IMR-90 (cell line): ENCODE results near the gene SLC37A3. TPM values are rescaled to one million over a fixed set of nuclear protein-coding genes. Genes with fewer than 3 reads are reported as not detected.

Experiments used
- ATAC-seq: fragments of 200-7000 bp; cut with Tn5 transposase; 2 replicates; pipeline ENCODE4 v1.9.1; 2020; ENCODE audit warnings: low read depth, mild to moderate bottlenecking, moderate library complexity
- BruUV-seq: library from RNA; stranded (reverse); fragments of 400-500 nt; replicated peaks from 2 replicates; lab custom pipeline; 2021; lab: Mats Ljungman, UMichigan
- CTCF ChIA-PET: fragments of 300-600 bp; formaldehyde crosslinking; extraction: SDS; loops from one replicate; lab custom pipeline; 2021; ENCODE audit warnings: antibody characterized with exemption; lab: Yijun Ruan, JAX
- POLR2A ChIA-PET: fragments of 300-600 bp; sonication (Branson Sonifier 250); formaldehyde crosslinking; loops from one replicate; lab custom pipeline; 2022; ENCODE audit warnings: antibody characterized with exemption; ENCODE audit not compliant: unreplicated experiment; lab: Charles Lee
- DNase-seq: peaks from one replicate; pipeline ENCODE4 v3.0.0; 2013
- H2AFZ ChIP-seq: replicated peaks from 2 replicates; pipeline ENCODE3; 2013; ENCODE audit warnings: low read length, mild to moderate bottlenecking; ENCODE audit not compliant: poor library complexity
- H2AK5ac ChIP-seq: 2 replicates; pipeline ENCODE4 v1.6.1; 2013; ENCODE audit warnings: low read depth, low read length, inconsistent platforms
- H2AK9ac ChIP-seq: replicated peaks from 2 replicates; pipeline ENCODE3; 2013; ENCODE audit warnings: mild to moderate bottlenecking, low read depth, low read length, moderate library complexity; ENCODE audit not compliant: poor library complexity
- H2BK120ac ChIP-seq: 2 replicates; pipeline ENCODE4 v1.6.1; 2013; ENCODE audit warnings: low read depth, low read length, inconsistent platforms
- H2BK15ac ChIP-seq: 3 replicates; pipeline ENCODE4 v1.6.1; 2013; ENCODE audit warnings: low read depth, low read length, inconsistent platforms
- H2BK20ac ChIP-seq: 2 replicates; pipeline ENCODE4 v1.6.1; 2013; ENCODE audit warnings: low read depth, mild to moderate bottlenecking, inconsistent platforms, low read length, moderate library complexity
- H2BK5ac ChIP-seq: 2 replicates; pipeline ENCODE4 v1.6.1; 2013; ENCODE audit warnings: mild to moderate bottlenecking, low read depth, low read length, inconsistent platforms; ENCODE audit not compliant: poor library complexity, severe bottlenecking
- H3K14ac ChIP-seq: replicated peaks from 2 replicates; pipeline ENCODE4 v1.6.1; 2013; ENCODE audit warnings: low read depth, low read length, inconsistent platforms
- H3K18ac ChIP-seq: 2 replicates; pipeline ENCODE4 v1.6.1; 2013; ENCODE audit warnings: low read depth, low read length, control low read depth
- H3K23ac ChIP-seq: 2 replicates; pipeline ENCODE4 v1.6.1; 2013; ENCODE audit warnings: low read depth, low read length, inconsistent platforms
- H3K27ac ChIP-seq: 2 replicates; pipeline ENCODE4 v1.5.1; 2013; ENCODE audit warnings: mild to moderate bottlenecking, control low read depth, low read length; ENCODE audit not compliant: insufficient read depth
- H3K27me3 ChIP-seq: 2 replicates; pipeline ENCODE4 v1.6.1; 2013; ENCODE audit warnings: low read length; ENCODE audit not compliant: control insufficient read depth, insufficient read depth
- H3K36me3 ChIP-seq: 2 replicates; pipeline ENCODE4 v1.6.1; 2013; ENCODE audit warnings: low read length, mixed read lengths; ENCODE audit not compliant: control insufficient read depth, insufficient read depth
- H3K4ac ChIP-seq: 2 replicates; pipeline ENCODE4 v1.6.1; 2013; ENCODE audit warnings: low read depth, low read length, inconsistent platforms
- H3K4me1 ChIP-seq: 2 replicates; pipeline ENCODE4 v1.6.1; 2013; ENCODE audit warnings: low read length, mixed read lengths; ENCODE audit not compliant: control insufficient read depth, insufficient read depth
- H3K4me2 ChIP-seq: 2 replicates; pipeline ENCODE4 v1.6.1; 2013; ENCODE audit warnings: low read depth, mild to moderate bottlenecking, control low read depth, low read length, moderate library complexity
- H3K4me3 ChIP-seq: 2 replicates; pipeline ENCODE4 v1.5.1; 2013; ENCODE audit warnings: low read depth, mild to moderate bottlenecking, control low read depth, low read length, moderate library complexity; ENCODE audit not compliant: insufficient read depth
- H3K56ac ChIP-seq: 2 replicates; pipeline ENCODE4 v1.6.1; 2013; ENCODE audit warnings: low read length, inconsistent platforms; ENCODE audit not compliant: insufficient read depth; ENCODE audit errors: extremely low read depth
- H3K79me1 ChIP-seq, 2 experiments: 2 replicates each; pipeline ENCODE4 v1.6.1; 2013; ENCODE audit warnings: low read length in 2 of 2, inconsistent platforms in 1 of 2, low read depth in 1 of 2
- H3K9ac ChIP-seq: 2 replicates; pipeline ENCODE4 v1.6.1; 2013; ENCODE audit warnings: low read depth, low read length, control low read depth
- H3K9me1 ChIP-seq: 2 replicates; pipeline ENCODE4 v1.6.1; 2013; ENCODE audit warnings: low read length, inconsistent platforms; ENCODE audit not compliant: insufficient read depth
- H3K9me3 ChIP-seq: 2 replicates; pipeline ENCODE4 v1.6.1; 2013; ENCODE audit warnings: low read length; ENCODE audit not compliant: control insufficient read depth, insufficient read depth
- H4K20me1 ChIP-seq: 2 replicates; pipeline ENCODE4 v1.6.1; 2013; ENCODE audit warnings: low read length, inconsistent platforms; ENCODE audit not compliant: insufficient read depth
- H4K5ac ChIP-seq: 2 replicates; pipeline ENCODE4 v1.6.1; 2013; ENCODE audit warnings: mild to moderate bottlenecking, low read depth, low read length, control low read depth
- H4K8ac ChIP-seq, 2 experiments: 2 replicates each; pipeline ENCODE4 v1.6.1; 2013; ENCODE audit warnings: low read depth in 2 of 2, low read length in 2 of 2, control low read depth in 1 of 2, inconsistent platforms in 1 of 2
- H4K91ac ChIP-seq: 2 replicates; pipeline ENCODE4 v1.6.1; 2013; ENCODE audit warnings: low read depth, low read length, inconsistent platforms; ENCODE audit not compliant: insufficient read depth
- BHLHE40 ChIP-seq: fragments of 150-350 bp; IDR thresholded peaks from 2 replicates; pipeline ENCODE4 v1.6.1; 2016; ENCODE audit warnings: mild to moderate bottlenecking, low read depth, low read length
- CEBPB ChIP-seq: IDR thresholded peaks from 2 replicates; pipeline ENCODE4 v1.6.1; 2012; ENCODE audit warnings: low read depth, low read length, improper control_type of control experiment
- CHD1 ChIP-seq: IDR thresholded peaks from 2 replicates; pipeline ENCODE4 v1.6.1; 2012; ENCODE audit warnings: low read depth, low read length, improper control_type of control experiment
- ELK1 ChIP-seq: fragments of 150-350 bp; IDR thresholded peaks from 2 replicates; pipeline ENCODE4 v1.6.1; 2016; ENCODE audit warnings: low read depth, mild to moderate bottlenecking, low read length, moderate library complexity, borderline replicate concordance
- FOS ChIP-seq: fragments of 150-350 bp; IDR thresholded peaks from 2 replicates; pipeline ENCODE4 v1.6.1; 2016; ENCODE audit warnings: low read depth, low read length
- MAFK ChIP-seq: IDR thresholded peaks from 2 replicates; pipeline ENCODE4 v1.6.1; 2012; ENCODE audit warnings: low read depth, low read length, improper control_type of control experiment
- MAZ ChIP-seq: IDR thresholded peaks from 2 replicates; pipeline ENCODE4 v1.6.1; 2012; ENCODE audit warnings: low read depth, mild to moderate bottlenecking, low read length, improper control_type of control experiment, moderate library complexity, borderline replicate concordance
- MXI1 ChIP-seq: IDR thresholded peaks from 2 replicates; pipeline ENCODE4 v1.6.1; 2012; ENCODE audit warnings: low read depth, mild to moderate bottlenecking, low read length, moderate library complexity, borderline replicate concordance
- NFE2L2 ChIP-seq: fragments of 150-350 bp; IDR thresholded peaks from 2 replicates; pipeline ENCODE4 v1.6.1; 2016; ENCODE audit warnings: low read depth, mild to moderate bottlenecking, low read length
- POLR2A ChIP-seq: IDR thresholded peaks from 2 replicates; pipeline ENCODE4 v1.6.1; 2012; ENCODE audit warnings: mild to moderate bottlenecking, low read depth, low read length
- RAD21 ChIP-seq: IDR thresholded peaks from 2 replicates; pipeline ENCODE4 v1.6.1; 2012; ENCODE audit warnings: low read length, improper control_type of control experiment
- RCOR1 ChIP-seq: IDR thresholded peaks from 2 replicates; pipeline ENCODE4 v1.6.1; 2012; ENCODE audit warnings: mild to moderate bottlenecking, low read length, improper control_type of control experiment; ENCODE audit not compliant: insufficient replicate concordance
- RFX5 ChIP-seq: IDR thresholded peaks from 2 replicates; pipeline ENCODE4 v1.8.0; 2012; ENCODE audit warnings: low read depth, mild to moderate bottlenecking, low read length, moderate library complexity
- SMC3 ChIP-seq: fragments of 150-350 bp; IDR thresholded peaks from 2 replicates; pipeline ENCODE4 v1.6.1; 2016; ENCODE audit warnings: low read depth, mild to moderate bottlenecking, antibody characterized with exemption, low read length, moderate library complexity
- USF2 ChIP-seq: fragments of 150-350 bp; IDR thresholded peaks from 2 replicates; pipeline ENCODE4 v1.6.1; 2017; ENCODE audit warnings: mild to moderate bottlenecking, antibody characterized with exemption, low read length, low read depth
- WGBS, 2 experiments: methylation state at CpG; one replicate each; pipeline versions ENCODE4 v1.1.5 to v1.1.7; 2013; ENCODE audit warnings: missing lambda C conversion rate in 2 of 2; ENCODE audit not compliant: insufficient read length in 1 of 2; ENCODE audit errors: extremely low coverage in 2 of 2; 5-methylcytosine and 5-hydroxymethylcytosine counted together
- dilution Hi-C: fragments of 300-500 bp; cut with HindIII; formaldehyde crosslinking; loops from one replicate; pipeline ENCODE4 v1.14.3; 2018; ENCODE audit warnings: low sequenced_read_pairs; ENCODE audit not compliant: unreplicated experiment
- in situ Hi-C: fragments of 300-500 bp; cut with MboI; formaldehyde crosslinking; loops from 3 replicates; pipeline ENCODE4 v1.14.3; 2019; ENCODE audit warnings: low sequenced_read_pairs, inconsistent platforms, mixed read lengths
- intact Hi-C: fragments of 100-400 bp; cut with micrococcal nuclease; formaldehyde crosslinking; loops from 2 replicates; pipeline ENCODE4 v1.10.0; 2022
- polyA plus RNA-seq, 3 experiments: library from polyadenylated mRNA; depleted of rRNA; stranded (reverse); fragments of >200 nt; gene quantifications; 2 replicates each; pipeline ENCODE4 v1.2.3, GENCODE V29; 2012; ENCODE audit warnings: low replicate concordance in 1 of 3
- total RNA-seq: library from RNA; depleted of rRNA; stranded (reverse); fragments of >200 nt; gene quantifications from 2 replicates; pipeline ENCODE4 v1.2.3, GENCODE V29; 2012
- TF ChIP-seq, protein P1 (sequence below): conservative IDR thresholded peaks from 2 replicates; pipeline ENCODE4 v1.5.1; 2012; ENCODE audit warnings: mild to moderate bottlenecking, low read depth, low read length, improper control_type of control experiment

SLC37A3 gene
- total and polyA plus RNA-seq, 2 of the 4 experiments (the other 2 are of a cell fraction) = 43.2 to 45.3 TPM

- TF ChIP-seq CHD1 (no peak), NFE2L2 (no peak), MXI1 (no peak), SMC3 (no peak), MAZ (no peak), RCOR1 (no peak), CEBPB (no peak), MAFK (no peak), RAD21 (no peak), FOS (no peak), POLR2A (no peak), ELK1 (no peak), RFX5 (no peak), BHLHE40 (no peak), USF2 (no peak)
- TF ChIP-seq, protein P1, sequence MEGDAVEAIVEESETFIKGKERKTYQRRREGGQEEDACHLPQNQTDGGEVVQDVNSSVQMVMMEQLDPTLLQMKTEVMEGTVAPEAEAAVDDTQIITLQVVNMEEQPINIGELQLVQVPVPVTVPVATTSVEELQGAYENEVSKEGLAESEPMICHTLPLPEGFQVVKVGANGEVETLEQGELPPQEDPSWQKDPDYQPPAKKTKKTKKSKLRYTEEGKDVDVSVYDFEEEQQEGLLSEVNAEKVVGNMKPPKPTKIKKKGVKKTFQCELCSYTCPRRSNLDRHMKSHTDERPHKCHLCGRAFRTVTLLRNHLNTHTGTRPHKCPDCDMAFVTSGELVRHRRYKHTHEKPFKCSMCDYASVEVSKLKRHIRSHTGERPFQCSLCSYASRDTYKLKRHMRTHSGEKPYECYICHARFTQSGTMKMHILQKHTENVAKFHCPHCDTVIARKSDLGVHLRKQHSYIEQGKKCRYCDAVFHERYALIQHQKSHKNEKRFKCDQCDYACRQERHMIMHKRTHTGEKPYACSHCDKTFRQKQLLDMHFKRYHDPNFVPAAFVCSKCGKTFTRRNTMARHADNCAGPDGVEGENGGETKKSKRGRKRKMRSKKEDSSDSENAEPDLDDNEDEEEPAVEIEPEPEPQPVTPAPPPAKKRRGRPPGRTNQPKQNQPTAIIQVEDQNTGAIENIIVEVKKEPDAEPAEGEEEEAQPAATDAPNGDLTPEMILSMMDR = no peak
- Histone ChIP-seq H3K18ac (no peak overlapping the region), H3K23ac (no peak overlapping the region), H3K4me3 (no peak overlapping the region), H3K4me2 (no peak overlapping the region), H2AK9ac (no peak overlapping the region), H3K56ac (no peak overlapping the region), H3K14ac (no peak overlapping the region), H3K9me3 (no peaks in the 10 kb centered on the region), H4K91ac (no peak overlapping the region), H3K27ac (no peak overlapping the region), H3K9ac (no peak overlapping the region), H2BK15ac (no peak overlapping the region), H3K27me3 (no peaks in the 10 kb centered on the region), H3K4ac (no peak overlapping the region), H2AFZ (no peak overlapping the region), H4K20me1 (no peaks in the 10 kb centered on the region), H2AK5ac (no peak overlapping the region), H3K4me1 (no peaks in the 10 kb centered on the region), H3K9me1 (no peaks in the 10 kb centered on the region), H2BK5ac (no peak overlapping the region), H4K5ac (no peak overlapping the region), H3K36me3 (peaks cover 28% of the 10 kb centered on the region), H3K79me1 (no peaks in the 10 kb centered on the region; a peak in 1 of 4 replicates), H4K8ac (no peak overlapping the region), H2BK120ac (no peak overlapping the region), H2BK20ac (no peak overlapping the region)
- intact Hi-C loops = no loop called here
- no TSS peak for BruUV-seq
- ChIA-PET CTCF (interaction anchor here (0.6 kb wide), 1 partner anchor 42 kb away, joined by 6 read pairs; no protein-coding TSS in a partner anchor), POLR2A (no interaction called here)
- no peak for ATAC-seq
- in situ Hi-C loops = no loop called here
- dilution Hi-C loops = no loop called here
- no peak for DNase-seq
- 96% methylated on average over 6 of the region's 10 CpGs; no CpG with 5 or more reads in 1 of the 2 experiments for WGBS, 2 experiments
Measured at GRCh38 chr7:140358412-140359051, 39.8 kb downstream of the SLC37A3 start.
